Left lung (tissue), 10 donors: ENCODE results near the gene IDH3G. TPM values are rescaled to one million over a fixed set of nuclear protein-coding genes. Genes with fewer than 3 reads are reported as not detected.

Source experiments
- ATAC-seq: fragments of 200-7000 bp; cut with Tn5 transposase; one replicate; pipeline ENCODE4 v1.9.1; 2020; ENCODE audit warnings: moderate library complexity
- DNase-seq, 4 donors: peaks; one replicate each; pipeline ENCODE4 v3.0.0-alpha.2; 2013 to 2020
- H3K27ac ChIP-seq, 2 donors: fragments of 200-600 bp; sonication (generic) in 1 of 2; one replicate each; pipeline versions ENCODE4 v1.5.0 to v1.8.0; 2020 to 2021
- H3K27me3 ChIP-seq, 2 donors: fragments of 200-600 bp; sonication (generic) in 1 of 2; one replicate each; pipeline versions ENCODE4 v1.5.0 to v1.8.0; 2020 to 2021
- H3K36me3 ChIP-seq, 2 donors: fragments of 200-600 bp; sonication (generic) in 1 of 2; one replicate each; pipeline versions ENCODE4 v1.5.0 to v1.8.0; 2020 to 2021
- H3K4me1 ChIP-seq, 2 donors: fragments of 200-600 bp; one replicate each; pipeline ENCODE4 v1.8.0; 2021
- H3K4me3 ChIP-seq, 2 donors: fragments of 200-600 bp; sonication (generic) in 1 of 2; one replicate each; pipeline versions ENCODE4 v1.5.0 to v1.8.0; 2020 to 2021; ENCODE audit warnings: mild to moderate bottlenecking in 1 of 2
- H3K9me3 ChIP-seq, 2 donors: fragments of 200-600 bp; sonication (generic) in 1 of 2; one replicate each; pipeline versions ENCODE4 v1.5.0 to v1.8.0; 2020 to 2021
- intact Hi-C, 2 donors: fragments of 100-400 bp; cut with DNase I; formaldehyde crosslinking; loops; one replicate each; pipeline versions ENCODE4 v1.11.2 to v1.14.2; 2022
- polyA plus RNA-seq, 6 donors: library from polyadenylated mRNA; unstranded; fragments of 120-200 nt; gene quantifications; one replicate each; pipeline ENCODE4 v1.2.1, GENCODE V29; 2013; ENCODE audit not compliant: insufficient read length in 6 of 6
- total RNA-seq, 2 donors: library from RNA; stranded (reverse); fragmentation: NEBNext Ultra II Directional; extraction: Animal tissue kit (Norgen Biotek cat#: 25700); gene quantifications; one replicate each; pipeline ENCODE4 v1.2.1, GENCODE V29; 2021
- TF ChIP-seq, protein P1 (sequence below), 2 donors: fragments of 200-600 bp; sonication (generic) in 1 of 2; IDR thresholded peaks; one replicate each; pipeline versions ENCODE4 v1.5.0 to v1.8.0; 2021; ENCODE audit warnings: antibody characterized with exemption in 2 of 2
- donor health status: DM: no; HTN: yes; CAD: no.
- donor health status: DM: no; HTN: no; CAD: no.

Gene IDH3G
- total and polyA plus RNA-seq, 8 donors: 42.4 to 72.3 (median 55.0) TPM

DNA sequence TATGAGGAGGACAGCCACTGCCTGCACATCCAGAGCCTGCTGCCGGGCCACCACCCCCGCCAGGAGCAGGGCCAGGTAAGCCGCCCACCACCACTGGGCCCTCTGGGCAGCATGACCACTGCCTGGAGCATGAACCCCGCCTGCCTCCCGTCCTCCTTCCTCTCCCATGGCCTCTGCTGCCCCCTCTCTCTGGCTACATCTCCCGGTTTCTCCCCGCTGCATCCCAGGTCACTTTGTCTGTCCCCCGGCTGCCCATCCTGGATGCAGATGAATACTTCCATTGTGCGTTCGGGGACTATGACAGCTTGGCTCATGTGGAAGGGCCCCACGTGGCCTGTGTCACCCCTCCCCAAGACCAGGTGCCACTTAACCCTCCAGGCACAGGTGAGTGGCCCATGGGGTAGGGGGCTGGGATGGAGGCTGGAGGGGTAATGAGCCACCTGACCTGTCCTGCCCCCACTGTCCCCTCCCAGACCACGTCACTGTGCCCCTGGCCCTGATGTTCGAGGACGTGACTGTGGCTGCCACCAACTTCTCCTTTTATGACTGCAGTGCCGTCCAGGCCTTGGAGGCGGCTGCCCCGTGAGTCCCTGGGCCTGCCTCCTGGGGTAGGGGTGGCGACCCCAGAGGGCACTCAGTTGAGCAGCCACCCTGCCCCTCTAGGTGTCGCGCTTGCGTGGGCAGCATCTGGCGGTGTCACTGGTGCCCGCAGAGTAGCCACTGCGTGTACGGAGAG lies 24.1 kb downstream of the IDH3G start:
- ATAC-seq (no peak), DNase-seq (no peak)
- no peaks in the 10 kb centered on the region for H3K4me1 ChIP-seq
- H3K27me3 ChIP-seq: no peaks in the 10 kb centered on the region
- H3K4me3 ChIP-seq: no peak overlapping the region
- TF ChIP-seq, protein P1, sequence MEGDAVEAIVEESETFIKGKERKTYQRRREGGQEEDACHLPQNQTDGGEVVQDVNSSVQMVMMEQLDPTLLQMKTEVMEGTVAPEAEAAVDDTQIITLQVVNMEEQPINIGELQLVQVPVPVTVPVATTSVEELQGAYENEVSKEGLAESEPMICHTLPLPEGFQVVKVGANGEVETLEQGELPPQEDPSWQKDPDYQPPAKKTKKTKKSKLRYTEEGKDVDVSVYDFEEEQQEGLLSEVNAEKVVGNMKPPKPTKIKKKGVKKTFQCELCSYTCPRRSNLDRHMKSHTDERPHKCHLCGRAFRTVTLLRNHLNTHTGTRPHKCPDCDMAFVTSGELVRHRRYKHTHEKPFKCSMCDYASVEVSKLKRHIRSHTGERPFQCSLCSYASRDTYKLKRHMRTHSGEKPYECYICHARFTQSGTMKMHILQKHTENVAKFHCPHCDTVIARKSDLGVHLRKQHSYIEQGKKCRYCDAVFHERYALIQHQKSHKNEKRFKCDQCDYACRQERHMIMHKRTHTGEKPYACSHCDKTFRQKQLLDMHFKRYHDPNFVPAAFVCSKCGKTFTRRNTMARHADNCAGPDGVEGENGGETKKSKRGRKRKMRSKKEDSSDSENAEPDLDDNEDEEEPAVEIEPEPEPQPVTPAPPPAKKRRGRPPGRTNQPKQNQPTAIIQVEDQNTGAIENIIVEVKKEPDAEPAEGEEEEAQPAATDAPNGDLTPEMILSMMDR (IDR thresholded peaks at IDR 0.05): no peak
- H3K36me3 ChIP-seq: no peaks in the 10 kb centered on the region
- H3K27ac ChIP-seq: no peak overlapping the region
- intact Hi-C loops: loop anchor here in 1 of 2 donors (10.0 kb wide), 1 partner anchor 175 kb away; the partner anchor contains the start of gene RENBP
- no peaks in the 10 kb centered on the region for H3K9me3 ChIP-seq

DNA sequence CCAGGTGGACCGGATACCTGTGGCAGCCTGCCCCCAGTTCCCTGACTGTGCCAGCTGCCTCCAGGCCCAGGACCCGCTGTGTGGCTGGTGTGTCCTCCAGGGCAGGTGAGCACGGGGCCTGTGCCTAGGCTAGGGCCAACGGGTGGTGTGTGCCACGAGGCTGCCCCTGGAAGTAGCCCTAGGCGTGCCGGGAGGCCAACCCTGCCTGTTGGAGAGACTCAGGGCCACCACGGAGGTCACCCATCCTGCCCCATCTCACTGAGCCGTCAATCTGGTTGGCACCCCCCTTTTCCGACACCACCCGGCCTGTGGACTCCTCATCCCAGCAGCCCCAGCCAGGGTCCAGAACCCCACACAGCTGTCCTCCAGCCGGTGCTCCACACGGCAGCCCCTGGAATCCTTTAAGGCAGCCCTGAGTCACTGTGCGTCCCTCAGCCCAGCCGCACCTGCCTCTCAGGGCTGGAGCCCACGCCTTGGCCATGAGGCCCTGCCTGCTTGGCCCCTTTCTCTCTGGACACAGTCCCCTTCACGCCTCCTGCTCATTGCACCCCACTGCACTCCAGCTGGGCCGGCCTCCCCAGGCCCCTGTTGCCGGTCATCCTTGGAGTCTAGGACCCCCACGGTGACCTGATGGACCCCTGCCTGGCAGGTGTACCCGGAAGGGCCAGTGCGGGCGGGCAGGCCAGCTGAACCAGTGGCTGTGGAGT lies 24.9 kb downstream of the IDH3G start:
- Histone ChIP-seq H3K9me3 (no peaks in the 10 kb centered on the region), H3K4me1 (peaks cover 0 to under 1% of the 10 kb centered on the region in 2 donors), H3K4me3 (no peak overlapping the region), H3K27ac (no peak overlapping the region), H3K27me3 (no peaks in the 10 kb centered on the region), H3K36me3 (no peaks in the 10 kb centered on the region)
- ATAC-seq (no peak), DNase-seq (peak in 1 of 4 donors; percentile 43)
- intact Hi-C loops: loop anchor here in 1 of 2 donors (10.0 kb wide), 1 partner anchor 175 kb away; the partner anchor contains the start of gene RENBP
- TF ChIP-seq, protein P1 (IDR thresholded peaks at IDR 0.05): no peak

DNA sequence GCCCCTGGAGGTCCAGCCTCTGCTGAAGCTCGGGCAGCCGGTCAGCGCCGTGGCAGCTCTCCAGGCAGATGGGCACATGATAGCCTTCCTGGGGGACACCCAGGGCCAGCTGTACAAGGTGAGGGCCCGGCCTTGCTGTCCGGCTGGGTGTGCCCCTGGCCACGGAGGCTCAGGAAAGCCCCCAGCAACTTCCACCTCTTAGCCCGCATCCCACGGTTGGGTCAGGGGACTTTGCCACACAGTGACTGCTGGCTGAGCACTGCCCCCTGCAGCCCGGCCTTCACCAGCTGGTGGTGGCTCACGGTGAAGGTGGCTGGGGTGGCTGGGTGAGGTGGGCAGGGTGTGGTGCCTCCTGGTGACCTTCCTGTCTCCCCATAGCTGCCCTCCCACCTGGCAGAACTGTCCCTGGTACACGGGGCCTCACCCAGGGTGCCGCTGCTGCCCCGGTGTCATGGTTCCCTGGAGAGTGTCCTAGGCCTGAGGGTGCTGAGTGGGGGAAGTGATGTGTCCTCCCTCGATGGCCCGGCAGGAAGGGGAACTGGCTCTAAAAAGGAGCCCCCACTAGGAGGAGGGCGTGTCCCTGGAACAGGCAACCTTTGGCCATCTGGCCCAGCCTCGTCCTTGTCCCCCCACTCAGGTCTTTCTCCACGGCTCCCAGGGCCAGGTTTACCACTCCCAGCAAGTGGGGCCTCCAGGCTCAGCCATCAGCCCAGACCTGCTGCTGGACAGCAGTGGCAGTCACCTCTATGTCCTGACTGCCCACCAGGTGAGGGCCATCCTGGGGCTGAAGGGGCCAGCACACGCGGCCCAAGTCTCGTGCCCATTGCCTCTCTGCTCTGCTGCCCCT lies 25.6 kb downstream of the IDH3G start:
- Histone ChIP-seq H3K4me3 (no peak overlapping the region), H3K27me3 (no peaks in the 10 kb centered on the region), H3K36me3 (no peaks in the 10 kb centered on the region), H3K27ac (no peak overlapping the region), H3K9me3 (no peaks in the 10 kb centered on the region), H3K4me1 (peaks cover 0 to 5% of the 10 kb centered on the region in 2 donors)
- TF ChIP-seq, protein P1 (IDR thresholded peaks at IDR 0.05): no peak
- intact Hi-C loops: loop anchor here in 1 of 2 donors (10.0 kb wide), 1 partner anchor 176 kb away; the partner anchor contains the start of gene RENBP
- DNase-seq (peak in 1 of 4 donors; percentile 43), ATAC-seq (no peak)

DNA sequence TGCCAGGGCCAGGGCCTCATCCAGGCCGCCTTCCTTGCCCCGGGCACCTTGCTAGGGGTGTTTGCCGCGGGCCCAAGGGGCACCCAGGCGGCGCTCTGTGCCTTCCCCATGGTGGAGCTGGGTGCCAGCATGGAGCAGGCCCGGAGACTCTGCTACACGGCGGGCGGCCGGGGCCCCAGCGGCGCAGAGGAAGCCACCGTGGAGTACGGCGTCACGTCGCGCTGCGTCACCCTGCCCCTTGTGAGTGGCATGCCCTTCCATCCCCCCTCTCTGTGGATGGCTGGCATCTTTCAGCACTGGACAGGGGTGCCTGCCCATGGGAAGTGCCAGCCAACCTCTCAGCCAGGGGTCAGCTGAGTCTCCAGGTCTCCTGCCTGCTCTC lies 26.5 kb downstream of the IDH3G start:
- H3K27me3 ChIP-seq: no peaks in the 10 kb centered on the region
- intact Hi-C loops: loop anchor here in 1 of 2 donors (10.0 kb wide), 1 partner anchor 177 kb away; the partner anchor contains the start of gene RENBP
- no peak for ATAC-seq

More for the DNA sequence above, 26.5 kb downstream of the IDH3G start:
- Histone ChIP-seq H3K4me1 (peaks cover 0 to 5% of the 10 kb centered on the region in 2 donors), H3K27ac (no peak overlapping the region), H3K9me3 (no peaks in the 10 kb centered on the region), H3K36me3 (no peaks in the 10 kb centered on the region), H3K4me3 (no peak overlapping the region)
- no peak for DNase-seq
- TF ChIP-seq, protein P1 (IDR thresholded peaks at IDR 0.05): no peak
